PFSK-1 (cell line): ENCODE data around the gene RIT2.

Experiments
- TAF1 ChIP-seq: IDR thresholded peaks from 2 replicates; pipeline ENCODE4 v1.6.1; 2012; ENCODE audit warnings: low read length, control low read depth, borderline replicate concordance; ENCODE audit not compliant: insufficient read depth
- TF ChIP-seq, protein P1 (sequence below), 2 experiments: IDR thresholded peaks; 2 replicates each; pipeline versions ENCODE4 v1.6.1 to v1.8.0; 2011 to 2012; ENCODE audit warnings: low read depth in 2 of 2, low read length in 2 of 2, control low read depth in 1 of 2, inconsistent platforms in 1 of 2, mild to moderate bottlenecking in 1 of 2, moderate library complexity in 1 of 2; ENCODE audit not compliant: insufficient read depth in 1 of 2

DNA sequence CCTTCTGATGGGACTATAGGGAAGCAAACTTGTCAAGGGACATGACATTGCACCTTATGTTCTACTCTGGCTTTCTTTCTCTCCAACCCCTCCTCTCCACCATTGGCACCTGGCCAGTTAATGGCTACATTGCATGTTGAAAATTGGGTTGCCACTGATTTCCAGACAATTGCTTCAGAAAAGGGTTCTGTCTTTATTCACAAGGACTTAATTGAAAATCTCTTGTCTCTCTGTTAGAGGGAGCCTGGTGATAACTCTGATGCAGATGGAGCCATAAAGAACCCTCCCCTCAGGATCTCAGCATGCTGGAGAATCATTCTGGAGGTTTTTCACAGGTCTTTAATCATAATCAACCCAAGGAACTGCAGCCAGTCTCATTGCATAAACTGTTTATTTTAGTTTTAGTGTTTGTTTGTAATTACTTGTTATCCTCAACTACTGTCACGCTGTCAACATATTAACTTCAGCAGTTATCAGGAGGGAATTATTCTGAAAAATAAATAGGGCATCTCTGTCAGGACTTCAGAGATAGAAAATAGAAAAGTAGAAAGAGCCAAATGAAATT is 316.8 kb downstream of the RIT2 start:
- TF ChIP-seq, protein P1, sequence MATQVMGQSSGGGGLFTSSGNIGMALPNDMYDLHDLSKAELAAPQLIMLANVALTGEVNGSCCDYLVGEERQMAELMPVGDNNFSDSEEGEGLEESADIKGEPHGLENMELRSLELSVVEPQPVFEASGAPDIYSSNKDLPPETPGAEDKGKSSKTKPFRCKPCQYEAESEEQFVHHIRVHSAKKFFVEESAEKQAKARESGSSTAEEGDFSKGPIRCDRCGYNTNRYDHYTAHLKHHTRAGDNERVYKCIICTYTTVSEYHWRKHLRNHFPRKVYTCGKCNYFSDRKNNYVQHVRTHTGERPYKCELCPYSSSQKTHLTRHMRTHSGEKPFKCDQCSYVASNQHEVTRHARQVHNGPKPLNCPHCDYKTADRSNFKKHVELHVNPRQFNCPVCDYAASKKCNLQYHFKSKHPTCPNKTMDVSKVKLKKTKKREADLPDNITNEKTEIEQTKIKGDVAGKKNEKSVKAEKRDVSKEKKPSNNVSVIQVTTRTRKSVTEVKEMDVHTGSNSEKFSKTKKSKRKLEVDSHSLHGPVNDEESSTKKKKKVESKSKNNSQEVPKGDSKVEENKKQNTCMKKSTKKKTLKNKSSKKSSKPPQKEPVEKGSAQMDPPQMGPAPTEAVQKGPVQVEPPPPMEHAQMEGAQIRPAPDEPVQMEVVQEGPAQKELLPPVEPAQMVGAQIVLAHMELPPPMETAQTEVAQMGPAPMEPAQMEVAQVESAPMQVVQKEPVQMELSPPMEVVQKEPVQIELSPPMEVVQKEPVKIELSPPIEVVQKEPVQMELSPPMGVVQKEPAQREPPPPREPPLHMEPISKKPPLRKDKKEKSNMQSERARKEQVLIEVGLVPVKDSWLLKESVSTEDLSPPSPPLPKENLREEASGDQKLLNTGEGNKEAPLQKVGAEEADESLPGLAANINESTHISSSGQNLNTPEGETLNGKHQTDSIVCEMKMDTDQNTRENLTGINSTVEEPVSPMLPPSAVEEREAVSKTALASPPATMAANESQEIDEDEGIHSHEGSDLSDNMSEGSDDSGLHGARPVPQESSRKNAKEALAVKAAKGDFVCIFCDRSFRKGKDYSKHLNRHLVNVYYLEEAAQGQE (IDR thresholded peaks at IDR 0.05; ENCODE audit: insufficient read depth in 1 of 2, low read depth in 2 of 2, low read length in 2 of 2), result no peak
- TF ChIP-seq TAF1, result no peak
